Panc1 (cell line): ENCODE results near the gene SHMT1. TPM values are rescaled to one million over a fixed set of nuclear protein-coding genes. Genes with fewer than 3 reads are reported as not detected.
A peak's percentile ranks its signal among the peaks of the same experiment; 100 is the strongest.
"Not testable (repeated sequence)": the region's sequence is repeated elsewhere in the genome, so short reads cannot be mapped to it uniquely, and the experiment has no call there.

ENCODE experiments used
- ATAC-seq: fragments of 200-7000 bp; cut with Tn5 transposase; 2 replicates; pipeline ENCODE4 v1.9.1; 2020; ENCODE audit warnings: mild to moderate bottlenecking, moderate library complexity
- Bru-seq: library from RNA; stranded (reverse); fragments of 400-500 nt; gene quantifications from one replicate; lab custom pipeline; 2021; lab: Mats Ljungman, UMichigan
- BruChase-seq, 2 experiments: library from RNA; stranded (reverse); fragments of 400-500 nt; gene quantifications; one replicate each; lab custom pipeline; 2021; lab: Mats Ljungman, UMichigan
- BruUV-seq: library from RNA; stranded (reverse); fragments of 400-500 nt; replicated peaks from 2 replicates; lab custom pipeline; 2021; lab: Mats Ljungman, UMichigan
- CTCF ChIA-PET: fragments of 300-600 bp; sonication (Branson Sonifier 250); formaldehyde crosslinking; loops from one replicate; lab custom pipeline; 2022; ENCODE audit warnings: antibody characterized with exemption; lab: Charles Lee
- POLR2A ChIA-PET: fragments of 300-600 bp; sonication (Branson Sonifier 250); formaldehyde crosslinking; loops from one replicate; lab custom pipeline; 2022; ENCODE audit warnings: antibody characterized with exemption; lab: Charles Lee
- DNase-seq: peaks from one replicate; pipeline ENCODE4 v3.0.0-alpha.2; 2010; ENCODE audit warnings: low read depth, low spot score
- H3K27ac ChIP-seq: 2 replicates; pipeline ENCODE4 v1.5.1; 2011; ENCODE audit warnings: mild to moderate bottlenecking, low read length, inconsistent platforms
- H3K27me3 ChIP-seq: fragments of 200-500 bp; sonication (Bioruptor generic); 2 replicates; pipeline ENCODE4 v1.6.0; 2014; ENCODE audit warnings: low read length, inconsistent platforms; ENCODE audit not compliant: control insufficient read depth, insufficient read depth
- H3K36me3 ChIP-seq: fragments of 200-500 bp; sonication (Bioruptor generic); 2 replicates; pipeline ENCODE4 v1.5.1; 2014; ENCODE audit warnings: inconsistent platforms, mild to moderate bottlenecking, low read length, moderate library complexity; ENCODE audit not compliant: control insufficient read depth, insufficient read depth
- H3K4me1 ChIP-seq: 2 replicates; pipeline ENCODE4 v1.5.1; 2011; ENCODE audit warnings: inconsistent platforms, mild to moderate bottlenecking, low read length, moderate library complexity; ENCODE audit not compliant: control insufficient read depth, insufficient read depth
- H3K4me3 ChIP-seq, 2 experiments: 2 replicates each; pipeline ENCODE4 v1.5.1; 2011 to 2012; ENCODE audit warnings: low read depth in 2 of 2, low read length in 2 of 2, mild to moderate bottlenecking in 2 of 2, inconsistent platforms in 1 of 2, moderate library complexity in 1 of 2
- H3K9me3 ChIP-seq: fragments of 200-500 bp; sonication (Bioruptor generic); 2 replicates; pipeline ENCODE4 v1.5.1; 2014; ENCODE audit warnings: low read depth, mild to moderate bottlenecking, inconsistent platforms, low read length, moderate library complexity; ENCODE audit not compliant: control insufficient read depth, insufficient read depth
- SIN3A ChIP-seq: IDR thresholded peaks from 2 replicates; pipeline ENCODE4 v1.6.1; 2012; ENCODE audit warnings: low read depth, mild to moderate bottlenecking, low read length, moderate library complexity, borderline replicate concordance; ENCODE audit not compliant: insufficient read depth
- in situ Hi-C: cut with HindIII; loops from 2 replicates; pipeline ENCODE4 v1.10.0; 2016; ENCODE audit warnings: low sequenced_read_pairs, low pct_unique_long_range_greater_than_20kb
- intact Hi-C: fragments of 100-400 bp; cut with micrococcal nuclease; formaldehyde crosslinking; loops from one replicate; pipeline ENCODE4 v1.10.0; 2022; ENCODE audit not compliant: unreplicated experiment
- long read RNA-seq: library from polyadenylated mRNA; unstranded; transcript quantifications from one replicate; pipeline ENCODE4 v2.0.0, GENCODE V29; 2021; ENCODE audit not compliant: unreplicated experiment
- polyA plus RNA-seq: library from polyadenylated mRNA; unstranded; fragments of >200 nt; gene quantifications from one replicate; pipeline ENCODE4 v1.2.1, GENCODE V29; 2012; ENCODE audit warnings: missing spikeins; ENCODE audit not compliant: insufficient read length
- total RNA-seq: library from RNA; stranded (reverse); gene quantifications from one replicate; pipeline ENCODE4 v1.2.1, GENCODE V29; 2021; ENCODE audit not compliant: unreplicated experiment
- TF ChIP-seq, protein P1 (sequence below), 2 experiments: IDR thresholded peaks; 2 replicates each; pipeline ENCODE4 v1.6.1; 2011 to 2012; ENCODE audit warnings: low read depth in 2 of 2, control low read depth in 1 of 2, low read length in 1 of 2, mild to moderate bottlenecking in 1 of 2, moderate library complexity in 1 of 2; ENCODE audit not compliant: insufficient read depth in 1 of 2

The SHMT1 gene
- 21.7 TPM for total RNA-seq
- polyA plus RNA-seq = 22.1 TPM
- Bru-seq, nascent RNA = percentile 52 among the genes with signal in this experiment
- BruChase-seq, experiment 1, labeled RNA remaining after a 2-hour chase = percentile 53 among the genes with signal in this experiment
- percentile 60 among the genes with signal in this experiment for BruChase-seq, experiment 2, labeled RNA remaining after a 6-hour chase
- long read RNA-seq, transcript SHMT1-201 (12 exons, 2,464 nt) = major isoform, 37 of 63 reads
- long read RNA-seq, partial matches to known transcripts = 9 of 63 reads
- long read RNA-seq, other reads (novel, unspliced or antisense) = 13 of 63 reads

DNA sequence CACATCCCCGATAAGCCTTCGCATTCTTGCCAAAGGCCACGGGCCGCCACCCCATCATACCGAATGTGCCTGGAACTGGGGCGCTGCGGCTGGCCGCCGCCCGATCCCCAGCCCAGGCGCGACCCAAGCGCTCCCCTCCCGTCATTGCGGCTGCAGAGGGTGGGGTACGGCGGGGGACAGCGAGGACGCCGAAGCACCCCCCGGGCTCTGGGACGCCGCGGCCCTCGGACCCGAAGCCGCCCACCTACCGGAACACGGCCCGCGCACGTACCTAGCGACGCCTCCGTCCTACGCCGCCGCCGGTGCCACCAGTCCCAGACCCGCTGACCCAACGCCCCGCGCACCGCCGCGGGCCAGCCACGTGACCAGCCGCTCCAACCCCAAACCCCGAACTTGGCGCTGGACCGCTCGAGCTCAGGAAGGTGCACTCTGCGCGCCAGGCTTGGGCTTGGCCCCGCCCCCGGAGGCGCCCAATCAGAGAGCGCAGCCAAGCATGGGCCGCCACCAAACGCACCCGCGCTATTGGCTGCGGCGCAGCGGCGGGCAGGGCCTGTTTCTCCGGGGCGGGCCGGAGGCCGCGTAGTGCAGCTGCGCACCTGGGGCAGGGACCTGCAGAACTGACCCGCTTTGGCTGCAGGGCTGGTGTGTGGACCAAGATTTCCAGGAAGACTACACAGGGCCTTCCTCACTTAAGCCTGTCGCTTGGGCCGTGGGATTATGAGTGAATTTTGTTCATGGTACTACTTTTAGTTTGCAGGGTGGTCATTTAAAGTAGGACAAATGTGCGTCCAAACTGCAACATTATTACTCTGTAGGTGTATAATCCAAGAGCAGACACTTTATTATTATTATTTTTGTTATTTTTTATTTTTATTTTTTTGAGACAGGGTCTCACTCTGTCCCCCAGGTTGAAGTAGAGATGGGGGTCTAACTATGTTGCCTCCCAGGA, at the start of gene SHMT1:
Gene SHMT1, minus strand, starts transcription at position 450 of the 949 bp plus-strand sequence. CDS start 7,569 bp downstream, outside the sequence.
- ChIA-PET CTCF (no interaction called here), POLR2A (no interaction called here)
- ATAC-seq (peak; percentile 100), DNase-seq (peak; percentile 45)
- BruUV-seq = no TSS peak
- in situ Hi-C loops = no loop called here
- H3K9me3 ChIP-seq = no peaks in the 10 kb centered on the region
- no peaks in the 10 kb centered on the region for H3K36me3 ChIP-seq
- H3K27ac ChIP-seq = peak within 1 kb of the TSS; percentile 72
- peaks cover 7% of the 10 kb centered on the region; the same call in 1 of the 2 replicates for H3K4me1 ChIP-seq
- TF ChIP-seq SIN3A = 0 out of 2 replicates have a peak, but pooled peaks have one; percentile 38
- TF ChIP-seq, protein P1, sequence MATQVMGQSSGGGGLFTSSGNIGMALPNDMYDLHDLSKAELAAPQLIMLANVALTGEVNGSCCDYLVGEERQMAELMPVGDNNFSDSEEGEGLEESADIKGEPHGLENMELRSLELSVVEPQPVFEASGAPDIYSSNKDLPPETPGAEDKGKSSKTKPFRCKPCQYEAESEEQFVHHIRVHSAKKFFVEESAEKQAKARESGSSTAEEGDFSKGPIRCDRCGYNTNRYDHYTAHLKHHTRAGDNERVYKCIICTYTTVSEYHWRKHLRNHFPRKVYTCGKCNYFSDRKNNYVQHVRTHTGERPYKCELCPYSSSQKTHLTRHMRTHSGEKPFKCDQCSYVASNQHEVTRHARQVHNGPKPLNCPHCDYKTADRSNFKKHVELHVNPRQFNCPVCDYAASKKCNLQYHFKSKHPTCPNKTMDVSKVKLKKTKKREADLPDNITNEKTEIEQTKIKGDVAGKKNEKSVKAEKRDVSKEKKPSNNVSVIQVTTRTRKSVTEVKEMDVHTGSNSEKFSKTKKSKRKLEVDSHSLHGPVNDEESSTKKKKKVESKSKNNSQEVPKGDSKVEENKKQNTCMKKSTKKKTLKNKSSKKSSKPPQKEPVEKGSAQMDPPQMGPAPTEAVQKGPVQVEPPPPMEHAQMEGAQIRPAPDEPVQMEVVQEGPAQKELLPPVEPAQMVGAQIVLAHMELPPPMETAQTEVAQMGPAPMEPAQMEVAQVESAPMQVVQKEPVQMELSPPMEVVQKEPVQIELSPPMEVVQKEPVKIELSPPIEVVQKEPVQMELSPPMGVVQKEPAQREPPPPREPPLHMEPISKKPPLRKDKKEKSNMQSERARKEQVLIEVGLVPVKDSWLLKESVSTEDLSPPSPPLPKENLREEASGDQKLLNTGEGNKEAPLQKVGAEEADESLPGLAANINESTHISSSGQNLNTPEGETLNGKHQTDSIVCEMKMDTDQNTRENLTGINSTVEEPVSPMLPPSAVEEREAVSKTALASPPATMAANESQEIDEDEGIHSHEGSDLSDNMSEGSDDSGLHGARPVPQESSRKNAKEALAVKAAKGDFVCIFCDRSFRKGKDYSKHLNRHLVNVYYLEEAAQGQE (IDR thresholded peaks at IDR 0.05; ENCODE audit: insufficient read depth in 1 of 2, low read depth in 2 of 2, low read length in 1 of 2) = no peak
- peak within 1 kb of the TSS; percentile 73 to 79 for H3K4me3 ChIP-seq
- no peaks in the 10 kb centered on the region for H3K27me3 ChIP-seq
- intact Hi-C loops = no loop called here

DNA sequence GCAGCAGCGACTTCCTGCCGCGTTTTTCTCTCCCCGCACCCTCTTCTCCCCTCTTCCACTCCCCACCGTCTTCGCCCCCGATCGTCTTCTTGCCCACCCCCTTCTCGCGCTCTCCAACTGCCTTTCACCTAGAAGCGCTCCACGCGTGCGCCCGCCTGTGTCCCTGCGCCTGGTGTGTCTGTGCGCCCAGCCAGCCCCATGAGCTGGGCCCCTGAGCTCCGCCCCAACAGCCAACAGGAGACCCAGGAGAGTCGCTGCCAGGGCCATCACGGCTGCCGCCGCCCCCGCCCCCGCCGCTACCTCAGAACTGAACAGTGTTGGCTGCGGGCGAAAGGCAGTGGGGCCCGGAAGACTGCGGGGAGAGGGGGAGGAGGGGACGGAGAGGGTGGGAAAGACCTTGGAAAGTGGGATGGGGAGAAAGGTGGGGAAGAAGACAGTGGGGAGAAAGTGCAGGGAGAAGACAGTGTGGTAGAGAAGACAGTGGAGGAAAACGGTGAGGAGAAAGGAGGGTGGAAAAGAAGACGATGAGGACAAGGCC, 48.7 kb upstream of the SHMT1 start:
- peak overlapping the region; percentile 54 to 56 for H3K4me3 ChIP-seq
- DNase-seq, H3K27ac ChIP-seq, intact Hi-C loops, POLR2A ChIA-PET, BruUV-seq, H3K27me3 ChIP-seq, H3K9me3 ChIP-seq, in situ Hi-C loops, CTCF ChIA-PET, H3K4me1 ChIP-seq, H3K36me3 ChIP-seq: not testable (repeated sequence)
- ATAC-seq = peak; percentile 95

DNA sequence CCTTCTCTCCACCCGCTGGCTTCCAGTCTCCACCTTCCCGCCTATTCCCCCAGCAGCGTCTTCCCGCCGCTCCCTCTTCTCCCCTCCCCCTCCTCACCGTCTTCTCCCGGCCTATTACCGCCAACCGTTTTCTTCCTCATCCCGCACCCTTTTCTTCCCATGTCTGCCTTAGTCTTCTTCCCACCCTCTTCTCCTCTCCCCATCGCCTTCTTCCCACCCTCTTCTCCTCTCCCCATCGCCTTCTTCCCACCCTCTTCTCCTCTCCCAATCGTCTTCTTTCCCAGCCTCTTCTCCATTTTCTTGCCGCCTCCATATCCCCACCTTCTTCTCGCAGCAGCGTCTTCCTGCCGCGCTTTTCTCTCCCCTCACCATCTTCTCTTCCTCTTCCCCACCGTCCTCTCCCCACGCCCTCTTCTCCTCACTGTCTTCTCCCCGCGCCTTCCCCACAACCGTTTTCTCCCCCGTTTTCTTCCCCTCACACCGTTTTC, 48.1 kb upstream of the SHMT1 start:
- ATAC-seq = peak; percentile 71
- not testable (repeated sequence) for BruUV-seq

DNA sequence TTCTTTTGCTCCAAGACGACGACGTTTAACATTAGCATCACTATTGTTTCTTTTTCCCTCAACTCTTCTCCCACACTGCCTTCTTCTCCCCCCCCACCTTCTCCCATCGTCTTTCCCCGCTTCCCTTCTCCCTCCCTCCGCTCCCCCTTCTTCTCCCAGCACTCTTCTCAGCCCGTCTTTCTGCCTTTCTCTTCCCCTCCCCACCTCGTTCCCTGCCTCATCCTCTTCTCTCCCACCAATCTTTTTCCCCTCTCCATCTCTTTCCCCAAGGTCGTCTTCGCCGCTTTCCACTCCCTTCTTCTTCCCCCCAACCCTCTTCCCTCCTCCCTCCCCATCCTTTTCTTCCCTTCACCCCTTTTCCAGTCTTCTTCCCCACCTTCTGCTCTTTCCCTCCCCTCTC, 47.4 kb upstream of the SHMT1 start:
- CTCF ChIA-PET, H3K36me3 ChIP-seq, in situ Hi-C loops, H3K9me3 ChIP-seq, intact Hi-C loops, DNase-seq, POLR2A ChIA-PET, ATAC-seq, H3K27me3 ChIP-seq, H3K4me1 ChIP-seq, BruUV-seq: not testable (repeated sequence)
- Histone ChIP-seq H3K27ac (0 out of 2 replicates have a peak overlapping the region, but pooled peaks have one; percentile 44), H3K4me3 (peak overlapping the region; percentile 54 to 56)

More for the DNA sequence above, 48.1 kb upstream of the SHMT1 start:
- in situ Hi-C loops, POLR2A ChIA-PET, CTCF ChIA-PET, intact Hi-C loops, H3K27me3 ChIP-seq, H3K36me3 ChIP-seq, H3K9me3 ChIP-seq, DNase-seq, H3K4me1 ChIP-seq: not testable (repeated sequence)
- H3K4me3 ChIP-seq = peak overlapping the region; percentile 54 to 56
- H3K27ac ChIP-seq = peak overlapping the region; percentile 77

DNA sequence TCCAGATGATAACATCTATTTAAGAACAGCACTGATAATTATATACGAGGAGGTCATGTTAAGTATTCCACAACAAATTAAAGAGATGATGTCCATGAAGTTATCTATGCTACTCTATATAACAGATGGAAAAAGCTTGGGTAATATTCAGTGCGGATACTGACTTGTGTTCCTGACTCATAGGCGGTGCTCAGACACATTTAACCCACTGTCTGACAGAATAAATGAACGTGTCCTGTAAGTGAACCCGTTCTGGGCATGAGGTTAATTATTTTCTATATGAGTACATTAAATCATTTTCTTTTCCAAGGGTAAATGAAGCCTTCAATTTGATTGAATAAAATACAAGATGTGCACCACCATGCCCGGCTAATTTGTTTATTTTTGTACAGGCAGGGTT, 46.0 kb upstream of the SHMT1 start:
- CTCF ChIA-PET = not testable (repeated sequence)

More for the DNA sequence above, 46.0 kb upstream of the SHMT1 start:
- H3K36me3 ChIP-seq, H3K27ac ChIP-seq, intact Hi-C loops, BruUV-seq, H3K9me3 ChIP-seq, ATAC-seq, H3K27me3 ChIP-seq, DNase-seq, POLR2A ChIA-PET, H3K4me1 ChIP-seq, in situ Hi-C loops, H3K4me3 ChIP-seq: not testable (repeated sequence)
